HL-60 (cell line): ENCODE data around the gene SF3B3.

Experiments used
- TF ChIP-seq, protein P1 (sequence below): IDR thresholded peaks from 2 replicates; pipeline ENCODE4 v1.6.1; 2012; ENCODE audit warnings: low read depth; ENCODE audit not compliant: insufficient replicate concordance
- TF ChIP-seq, protein P2 (sequence below): IDR thresholded peaks from one replicate; pipeline ENCODE4 v1.5.1; 2011; ENCODE audit warnings: low read length, control low read depth, inconsistent platforms; ENCODE audit not compliant: insufficient read depth

DNA sequence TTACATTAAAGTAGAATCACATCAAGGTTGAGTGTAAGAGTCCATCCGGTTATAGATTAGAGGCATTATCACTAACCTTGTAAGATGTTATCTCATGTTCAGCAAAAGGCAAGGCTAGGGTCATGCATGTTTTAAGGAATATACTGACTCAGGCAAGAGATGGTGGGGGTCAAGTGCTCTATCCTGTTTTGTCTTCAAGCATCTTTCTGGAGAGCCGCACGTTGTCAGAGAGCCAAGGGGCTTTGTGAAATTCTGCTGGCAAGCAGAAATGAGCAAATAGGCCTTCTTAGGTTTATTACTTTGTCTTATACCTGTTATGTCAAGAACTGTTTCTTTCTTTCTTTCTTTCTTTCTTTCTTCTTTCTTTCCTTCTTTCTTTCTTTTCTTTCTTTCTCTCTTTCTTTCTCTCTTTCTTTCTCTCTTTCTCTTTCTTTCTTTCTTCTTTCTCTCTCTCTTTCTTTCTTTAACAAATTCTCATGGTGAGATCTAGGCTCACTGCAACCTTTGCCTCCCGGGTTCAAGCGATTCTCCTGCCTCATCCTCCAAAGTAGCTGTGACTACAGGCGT is 75.4 kb downstream of the SF3B3 start:
- TF ChIP-seq, protein P1, sequence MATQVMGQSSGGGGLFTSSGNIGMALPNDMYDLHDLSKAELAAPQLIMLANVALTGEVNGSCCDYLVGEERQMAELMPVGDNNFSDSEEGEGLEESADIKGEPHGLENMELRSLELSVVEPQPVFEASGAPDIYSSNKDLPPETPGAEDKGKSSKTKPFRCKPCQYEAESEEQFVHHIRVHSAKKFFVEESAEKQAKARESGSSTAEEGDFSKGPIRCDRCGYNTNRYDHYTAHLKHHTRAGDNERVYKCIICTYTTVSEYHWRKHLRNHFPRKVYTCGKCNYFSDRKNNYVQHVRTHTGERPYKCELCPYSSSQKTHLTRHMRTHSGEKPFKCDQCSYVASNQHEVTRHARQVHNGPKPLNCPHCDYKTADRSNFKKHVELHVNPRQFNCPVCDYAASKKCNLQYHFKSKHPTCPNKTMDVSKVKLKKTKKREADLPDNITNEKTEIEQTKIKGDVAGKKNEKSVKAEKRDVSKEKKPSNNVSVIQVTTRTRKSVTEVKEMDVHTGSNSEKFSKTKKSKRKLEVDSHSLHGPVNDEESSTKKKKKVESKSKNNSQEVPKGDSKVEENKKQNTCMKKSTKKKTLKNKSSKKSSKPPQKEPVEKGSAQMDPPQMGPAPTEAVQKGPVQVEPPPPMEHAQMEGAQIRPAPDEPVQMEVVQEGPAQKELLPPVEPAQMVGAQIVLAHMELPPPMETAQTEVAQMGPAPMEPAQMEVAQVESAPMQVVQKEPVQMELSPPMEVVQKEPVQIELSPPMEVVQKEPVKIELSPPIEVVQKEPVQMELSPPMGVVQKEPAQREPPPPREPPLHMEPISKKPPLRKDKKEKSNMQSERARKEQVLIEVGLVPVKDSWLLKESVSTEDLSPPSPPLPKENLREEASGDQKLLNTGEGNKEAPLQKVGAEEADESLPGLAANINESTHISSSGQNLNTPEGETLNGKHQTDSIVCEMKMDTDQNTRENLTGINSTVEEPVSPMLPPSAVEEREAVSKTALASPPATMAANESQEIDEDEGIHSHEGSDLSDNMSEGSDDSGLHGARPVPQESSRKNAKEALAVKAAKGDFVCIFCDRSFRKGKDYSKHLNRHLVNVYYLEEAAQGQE: no peak
- TF ChIP-seq, protein P2, sequence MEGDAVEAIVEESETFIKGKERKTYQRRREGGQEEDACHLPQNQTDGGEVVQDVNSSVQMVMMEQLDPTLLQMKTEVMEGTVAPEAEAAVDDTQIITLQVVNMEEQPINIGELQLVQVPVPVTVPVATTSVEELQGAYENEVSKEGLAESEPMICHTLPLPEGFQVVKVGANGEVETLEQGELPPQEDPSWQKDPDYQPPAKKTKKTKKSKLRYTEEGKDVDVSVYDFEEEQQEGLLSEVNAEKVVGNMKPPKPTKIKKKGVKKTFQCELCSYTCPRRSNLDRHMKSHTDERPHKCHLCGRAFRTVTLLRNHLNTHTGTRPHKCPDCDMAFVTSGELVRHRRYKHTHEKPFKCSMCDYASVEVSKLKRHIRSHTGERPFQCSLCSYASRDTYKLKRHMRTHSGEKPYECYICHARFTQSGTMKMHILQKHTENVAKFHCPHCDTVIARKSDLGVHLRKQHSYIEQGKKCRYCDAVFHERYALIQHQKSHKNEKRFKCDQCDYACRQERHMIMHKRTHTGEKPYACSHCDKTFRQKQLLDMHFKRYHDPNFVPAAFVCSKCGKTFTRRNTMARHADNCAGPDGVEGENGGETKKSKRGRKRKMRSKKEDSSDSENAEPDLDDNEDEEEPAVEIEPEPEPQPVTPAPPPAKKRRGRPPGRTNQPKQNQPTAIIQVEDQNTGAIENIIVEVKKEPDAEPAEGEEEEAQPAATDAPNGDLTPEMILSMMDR: no peak
